K562 (cell line): ENCODE data around the gene MAP2K3. TPM values are rescaled to one million over a fixed set of nuclear protein-coding genes. Genes with fewer than 3 reads are reported as not detected.

Source experiments
- ATAC-seq: fragments of 200-7000 bp; cut with Tn5 transposase; 3 replicates; pipeline ENCODE4 v1.9.1; 2020; ENCODE audit warnings: moderate library complexity
- Bru-seq: library from RNA; stranded (reverse); fragments of 400-500 nt; gene quantifications from one replicate; lab custom pipeline; 2021; lab: Mats Ljungman, UMichigan
- BruChase-seq, 2 experiments: library from RNA; stranded (reverse); fragments of 400-500 nt; gene quantifications; one replicate each; lab custom pipeline; 2021; lab: Mats Ljungman, UMichigan
- BruUV-seq: library from RNA; stranded (reverse); fragments of 400-500 nt; replicated peaks from 2 replicates; lab custom pipeline; 2021; lab: Mats Ljungman, UMichigan
- CTCF ChIA-PET: fragments of 300-600 bp; formaldehyde crosslinking; extraction: SDS; loops from one replicate; lab custom pipeline; 2021; ENCODE audit warnings: low intra/inter-chr PET ratio; lab: Yijun Ruan, JAX
- POLR2A ChIA-PET: fragments of 300-600, 350-650 bp; sonication (Branson Sonifier 250); formaldehyde crosslinking; extraction: SDS; loops from one replicate; lab custom pipeline; 2021; ENCODE audit warnings: antibody characterized with exemption, inconsistent platforms; lab: Yijun Ruan, JAX
- DNase-seq, 4 experiments: peaks; one replicate each; pipeline versions ENCODE4 v3.0.0 to v3.0.0-alpha.2; 2011 to 2018; ENCODE audit warnings: low spot score in 3 of 4, mixed read lengths in 3 of 4; ENCODE audit errors: extremely low read depth in 1 of 4
- FAIRE-seq: peaks from 2 replicates; lab custom pipeline; 2011; peaks lifted over from hg19 to GRCh38; lab: Jason Lieb, UNC
- H2AFZ ChIP-seq: 2 replicates; pipeline ENCODE4 v1.6.0; 2011; ENCODE audit warnings: low read depth, low read length, control low read depth, inconsistent platforms
- H3K27ac ChIP-seq: fragments of 200-600 bp; 3 replicates; pipeline ENCODE4 v1.8.0; 2011; ENCODE audit warnings: low read depth, mild to moderate bottlenecking, control low read depth, inconsistent platforms, low read length, moderate library complexity, mixed read lengths; ENCODE audit errors: extremely low read depth
- H3K27me3 ChIP-seq, 2 experiments: fragments of 300-600 bp in 1 of 2; 2 replicates in 1 of 2; 3 replicates in 1 of 2; pipeline versions ENCODE4 v1.6.0 to v1.8.0; 2011; ENCODE audit warnings: inconsistent platforms in 2 of 2, low read length in 2 of 2, mild to moderate bottlenecking in 1 of 2, mixed read lengths in 1 of 2, moderate library complexity in 1 of 2; ENCODE audit not compliant: control insufficient read depth in 2 of 2, insufficient read depth in 2 of 2
- H3K36me3 ChIP-seq: fragments of 300-600 bp; 3 replicates; pipeline ENCODE4 v1.8.0; 2011; ENCODE audit warnings: mild to moderate bottlenecking, low read length, inconsistent platforms; ENCODE audit not compliant: control insufficient read depth, insufficient read depth
- H3K4me1 ChIP-seq, 2 experiments: fragments of 200-600 bp in 1 of 2; replicated peaks in 1 of 2; 2 replicates in 1 of 2; 3 replicates in 1 of 2; pipeline versions ENCODE4 v1.5.1 to v1.8.0; 2011; ENCODE audit warnings: inconsistent platforms in 2 of 2, low read length in 2 of 2, mild to moderate bottlenecking in 1 of 2, mixed read lengths in 1 of 2, moderate library complexity in 1 of 2; ENCODE audit not compliant: control insufficient read depth in 2 of 2, insufficient read depth in 2 of 2
- H3K4me2 ChIP-seq: 2 replicates; pipeline ENCODE4 v1.6.1; 2011; ENCODE audit warnings: low read length, control low read depth, inconsistent platforms, mixed read lengths; ENCODE audit not compliant: insufficient read depth
- H3K4me3 ChIP-seq: fragments of 200-600 bp; sonication (generic), shearing (Covaris generic); 2 replicates; pipeline ENCODE4 v1.5.1; 2016; ENCODE audit warnings: control low read depth, inconsistent platforms
- H3K79me2 ChIP-seq: fragments of 200-600 bp; 3 replicates; pipeline ENCODE4 v1.8.0; 2011; ENCODE audit warnings: low read length, inconsistent platforms; ENCODE audit not compliant: control insufficient read depth, insufficient read depth
- H3K9ac ChIP-seq, 2 experiments: 2 replicates each; pipeline versions ENCODE4 v1.6.0 to v1.6.1; 2011; ENCODE audit warnings: low read depth in 2 of 2, low read length in 2 of 2, control low read depth in 1 of 2, inconsistent platforms in 1 of 2, mild to moderate bottlenecking in 1 of 2, mixed read lengths in 1 of 2; ENCODE audit not compliant: insufficient read depth in 1 of 2
- H3K9me1 ChIP-seq: one replicate; pipeline ENCODE4 v1.6.0; 2011; ENCODE audit warnings: inconsistent platforms, mild to moderate bottlenecking, low read length, moderate library complexity; ENCODE audit not compliant: control insufficient read depth, insufficient read depth
- H3K9me3 ChIP-seq: replicated peaks from 2 replicates; pipeline ENCODE4 v1.5.1; 2011; ENCODE audit warnings: low read depth, low read length, inconsistent platforms; ENCODE audit not compliant: control insufficient read depth, insufficient read depth
- H4K20me1 ChIP-seq: replicated peaks from 2 replicates; pipeline ENCODE4 v1.6.1; 2011; ENCODE audit warnings: low read length, inconsistent platforms, mixed read lengths; ENCODE audit not compliant: control insufficient read depth, insufficient read depth
- CBX2 ChIP-seq: fragments of 200-600 bp; sonication (generic); IDR thresholded peaks from one replicate; pipeline ENCODE4 v1.6.1; 2012; ENCODE audit warnings: mild to moderate bottlenecking, low read length, inconsistent platforms; ENCODE audit not compliant: insufficient read depth, poor library complexity, severe bottlenecking
- FOXA3 ChIP-seq, 2 experiments: fragments of 450-650 bp in 1 of 2; sonication (generic) in 1 of 2; formaldehyde crosslinking; IDR thresholded peaks in 1 of 2; conservative IDR thresholded peaks in 1 of 2; 2 replicates each; pipeline versions ENCODE4 v1.4.0 to v1.8.0; 2020 to 2022; ENCODE audit warnings: mild to moderate bottlenecking in 2 of 2, missing genetic modification reagents in 1 of 2
- FOXM1 ChIP-seq, 2 experiments: fragments of 450-650 bp in 1 of 2; sonication (generic) in 1 of 2; formaldehyde crosslinking in 1 of 2; IDR thresholded peaks; 2 replicates each; pipeline versions ENCODE4 v1.6.1 to v1.9.0; 2017 to 2022; ENCODE audit warnings: low read depth in 2 of 2, mild to moderate bottlenecking in 2 of 2, missing genetic modification reagents in 1 of 2, moderate library complexity in 1 of 2
- HLTF ChIP-seq: fragments of 450-650 bp; IDR thresholded peaks from 2 replicates; pipeline ENCODE4 v1.6.1; 2016
- ZNF699 ChIP-seq: fragments of 250-450 bp; sonication (Bioruptor Pico); IDR thresholded peaks from 2 replicates; pipeline ENCODE4 v1.8.0; 2021; ENCODE audit warnings: mild to moderate bottlenecking, moderate library complexity; ENCODE audit not compliant: insufficient replicate concordance
- WGBS: fragments of 100-300 bp; shearing (Covaris generic); methylation state at CpG from one replicate; pipeline ENCODE4 v1.1.6; 2016; ENCODE audit warnings: low coverage, mixed read lengths; ENCODE audit not compliant: insufficient coverage; ENCODE audit errors: missing lambda C conversion rate; 5-methylcytosine and 5-hydroxymethylcytosine counted together
- in situ Hi-C: fragments of 300-500 bp; cut with MboI; formaldehyde crosslinking; loops from 4 replicates; pipeline ENCODE4 v1.15.0; 2018; ENCODE audit warnings: inconsistent platforms, mixed read lengths
- intact Hi-C: fragments of 100-400 bp; cut with micrococcal nuclease; formaldehyde crosslinking; loops from 2 replicates; pipeline ENCODE4 v1.14.2; 2022
- long read RNA-seq, 3 experiments: library from polyadenylated mRNA in 2 of 3; library from RNA in 1 of 3; unstranded in 2 of 3; stranded (forward) in 1 of 3; transcript quantifications; one replicate each; pipeline ENCODE4 v2.0.0, GENCODE V29; 2019 to 2022
- polyA minus RNA-seq, 3 experiments: library from RNA; depleted of rRNA, polyadenylated mRNA; stranded (reverse); fragments of >200 nt; gene quantifications; 2 replicates each; pipeline ENCODE4 v1.2.3, GENCODE V29; 2011
- polyA plus RNA-seq, 8 experiments: library from polyadenylated mRNA; depleted of rRNA in 4 of 8; stranded (reverse) in 5 of 8; unstranded in 3 of 8; fragments of >200 nt; fragmentation: Nextera tagmentation in 2 of 8; fragmentation: Illumina TruSeq in 1 of 8; extraction: Ambion mirVana in 2 of 8; extraction: Trizol in 1 of 8; gene quantifications; 2 replicates each; pipeline versions ENCODE4 v1.2.1 to v1.2.3, GENCODE V29; 2011 to 2014; ENCODE audit warnings: inconsistent platforms in 1 of 8, missing spikeins in 1 of 8
- total RNA-seq, 7 experiments: library from RNA; depleted of rRNA in 6 of 7; stranded (reverse); fragments of >200 nt in 6 of 7; fragmentation: Illumina TruSeq in 2 of 7; extraction: Trizol in 2 of 7; gene quantifications; 2 replicates each; pipeline versions ENCODE4 v1.2.1 to v1.2.3, GENCODE V29; 2011 to 2021; ENCODE audit warnings: low replicate concordance in 1 of 7
- TF ChIP-seq, protein P1 (sequence below), 2 experiments: fragments of 450-650 bp in 1 of 2; IDR thresholded peaks; 2 replicates each; pipeline ENCODE4 v1.6.1; 2011 to 2017; ENCODE audit warnings: low read depth in 2 of 2, antibody characterized with exemption in 1 of 2, borderline replicate concordance in 1 of 2, low read length in 1 of 2, mild to moderate bottlenecking in 1 of 2, mixed read lengths in 1 of 2; ENCODE audit not compliant: control insufficient read depth in 1 of 2

The MAP2K3 gene
- total RNA-seq (2011; cell fraction: chromatin; rRNA removed; ENCODE audit: low replicate concordance): 5.2 and 14.1 TPM in 2 replicates
- total RNA-seq (2011; cell fraction: nucleolus; rRNA removed): 6.8 and 9.3 TPM in 2 replicates
- 7.1 and 7.6 TPM in 2 replicates for total RNA-seq (2011; cell fraction: nucleoplasm; rRNA removed)
- 4.4 and 5.9 TPM in 2 replicates for total RNA-seq (2014; rRNA removed)
- total RNA-seq (2014; rRNA removed; fragmentation: Illumina TruSeq; extraction: Trizol): 2.2 and 2.5 TPM in 2 replicates
- 3.5 TPM in 2 replicates for total RNA-seq (2015; rRNA removed; fragmentation: Illumina TruSeq; extraction: Trizol)
- 14.8 and 16.1 TPM in 2 replicates for total RNA-seq (2021)
- 2.8 and 3.5 TPM in 2 replicates for polyA plus RNA-seq (2011; rRNA removed)
- 5.0 and 6.2 TPM in 2 replicates for polyA plus RNA-seq (2011; cell fraction: cytosol; rRNA removed)
- 5.1 and 5.9 TPM in 2 replicates for polyA plus RNA-seq (2011; cell fraction: nucleus; rRNA removed)
- 7.0 and 8.3 TPM in 2 replicates for polyA plus RNA-seq (2012)
- polyA plus RNA-seq (2014; fragmentation: Illumina TruSeq; extraction: Trizol): 10.3 and 12.5 TPM in 2 replicates
- polyA plus RNA-seq (2014; fragmentation: Nextera tagmentation; extraction: Ambion mirVana): under 1 TPM; 0.18 to 0.38 TPM
- polyA plus RNA-seq (2014; rRNA removed): 8.0 and 8.8 TPM in 2 replicates
- 1.0 and 2.2 TPM in 2 replicates for polyA minus RNA-seq (2011; rRNA and poly(A)+ RNA removed)
- polyA minus RNA-seq (2011; cell fraction: cytosol; rRNA and poly(A)+ RNA removed): 4.1 and 5.6 TPM in 2 replicates
- 2.8 and 3.0 TPM in 2 replicates for polyA minus RNA-seq (2011; cell fraction: nucleus; rRNA and poly(A)+ RNA removed)
- percentile 60 among the genes with signal in this experiment for Bru-seq, nascent RNA
- BruChase-seq, experiment 1, labeled RNA remaining after a 2-hour chase: percentile 56 among the genes with signal in this experiment
- percentile 59 among the genes with signal in this experiment for BruChase-seq, experiment 2, labeled RNA remaining after a 6-hour chase
- long read RNA-seq, experiment 1, transcript MAP2K3-202 (12 exons, 2,303 nt): major isoform, 16 of 29 reads
- long read RNA-seq, experiment 1, partial matches to known transcripts: 2 of 29 reads
- long read RNA-seq, experiment 1, other reads (novel, unspliced or antisense): 8 of 29 reads
- long read RNA-seq, experiment 2, transcript MAP2K3-202 (12 exons, 2,303 nt): major isoform, 9 of 23 reads
- long read RNA-seq, experiment 2, partial matches to known transcripts: 2 of 23 reads
- long read RNA-seq, experiment 2, other reads (novel, unspliced or antisense): 11 of 23 reads
- long read RNA-seq, experiment 3, partial matches to known transcripts: 0 of 2 reads
- long read RNA-seq, experiment 3, other reads (novel, unspliced or antisense): 0 of 2 reads

DNA sequence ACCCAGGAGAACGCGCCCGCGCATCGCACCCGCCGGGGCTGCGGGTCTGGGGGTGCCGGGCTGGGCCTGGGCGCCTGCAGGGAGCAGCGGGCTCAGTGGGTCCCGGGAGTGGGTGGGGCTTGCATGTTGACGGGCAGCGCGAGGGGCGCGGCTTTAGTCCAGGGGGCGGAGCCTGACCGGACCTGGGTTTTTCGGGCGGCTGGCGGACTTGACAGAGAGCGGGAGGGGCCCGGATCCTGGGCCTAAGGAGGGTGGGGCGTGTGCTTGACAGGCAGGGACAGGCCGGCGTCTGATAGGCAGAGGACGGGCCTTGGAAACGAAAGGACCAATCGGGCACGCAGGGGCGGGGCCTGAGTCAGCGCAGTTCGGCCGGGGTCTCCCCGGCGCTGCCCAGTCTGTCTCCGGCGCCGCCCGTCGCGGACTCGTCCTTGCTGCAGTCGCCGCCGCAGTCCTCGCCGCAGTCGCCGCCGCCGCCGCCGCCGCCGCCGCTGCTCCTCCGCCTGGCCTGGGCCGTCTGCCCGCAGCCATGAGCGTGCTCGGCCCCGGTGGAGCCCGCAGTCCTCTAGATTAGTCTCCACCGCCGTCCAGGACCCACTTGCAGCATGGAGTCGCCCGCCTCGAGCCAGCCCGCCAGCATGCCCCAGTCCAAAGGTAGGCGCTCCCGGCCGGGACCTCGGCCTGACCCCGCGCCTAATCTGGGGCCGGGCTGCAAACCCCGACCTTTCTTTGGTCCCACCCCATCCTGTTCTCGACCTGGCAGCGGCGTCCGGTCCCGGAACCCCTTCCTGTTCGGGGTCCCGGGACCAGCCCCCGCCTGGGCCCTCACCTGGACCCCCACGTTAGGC lies at the start of gene MAP2K3:
Gene MAP2K3, plus strand, starts transcription at position 393 of the 845 bp plus-strand sequence. Its CDS starts 210 bp downstream, at position 603.
- Histone ChIP-seq H3K36me3 (no peaks in the 10 kb centered on the region), H4K20me1 (no peaks in the 10 kb centered on the region; the same call in 1 of the 2 replicates), H3K4me3 (peak within 1 kb of the TSS; percentile 68), H3K27me3 (no peaks in the 10 kb centered on the region), H3K9me1 (no peaks in the 10 kb centered on the region), H3K9me3 (no peaks in the 10 kb centered on the region), H3K4me2 (peak within 1 kb of the TSS; percentile 69), H3K79me2 (peaks cover 41% of the 10 kb centered on the region), H2AFZ (peak within 1 kb of the TSS; percentile 77), H3K4me1 (peaks cover 14 to 58% of the 10 kb centered on the region in 2 experiments; a peak in 4 of 5 replicates), H3K27ac (peak within 1 kb of the TSS; percentile 57; the same call in 1 of the 3 replicates), H3K9ac (peak within 1 kb of the TSS; percentile 50 to 90)
- peak; percentile 84 for FAIRE-seq
- intact Hi-C loops (loop anchor here (5.0 kb wide), 1 partner anchor 168 kb away; no protein-coding TSS in a partner anchor), in situ Hi-C loops (loop anchor here (25.0 kb wide), 1 partner anchor 778 kb away; no protein-coding TSS in a partner anchor)
- BruUV-seq: no TSS peak
- CTCF ChIA-PET: no interaction called here
- WGBS: under 1% methylated on average over 28 of the region's 88 CpGs
- DNase-seq: peak; percentile 93 to 97 (median 96)
- POLR2A ChIA-PET: interaction anchor here (1.2 kb wide), 1 partner anchor 9 kb away, joined by 3 read pairs; no protein-coding TSS in a partner anchor
- ATAC-seq: peak; percentile 96
- TF ChIP-seq HLTF: no peak
- TF ChIP-seq, protein P1, sequence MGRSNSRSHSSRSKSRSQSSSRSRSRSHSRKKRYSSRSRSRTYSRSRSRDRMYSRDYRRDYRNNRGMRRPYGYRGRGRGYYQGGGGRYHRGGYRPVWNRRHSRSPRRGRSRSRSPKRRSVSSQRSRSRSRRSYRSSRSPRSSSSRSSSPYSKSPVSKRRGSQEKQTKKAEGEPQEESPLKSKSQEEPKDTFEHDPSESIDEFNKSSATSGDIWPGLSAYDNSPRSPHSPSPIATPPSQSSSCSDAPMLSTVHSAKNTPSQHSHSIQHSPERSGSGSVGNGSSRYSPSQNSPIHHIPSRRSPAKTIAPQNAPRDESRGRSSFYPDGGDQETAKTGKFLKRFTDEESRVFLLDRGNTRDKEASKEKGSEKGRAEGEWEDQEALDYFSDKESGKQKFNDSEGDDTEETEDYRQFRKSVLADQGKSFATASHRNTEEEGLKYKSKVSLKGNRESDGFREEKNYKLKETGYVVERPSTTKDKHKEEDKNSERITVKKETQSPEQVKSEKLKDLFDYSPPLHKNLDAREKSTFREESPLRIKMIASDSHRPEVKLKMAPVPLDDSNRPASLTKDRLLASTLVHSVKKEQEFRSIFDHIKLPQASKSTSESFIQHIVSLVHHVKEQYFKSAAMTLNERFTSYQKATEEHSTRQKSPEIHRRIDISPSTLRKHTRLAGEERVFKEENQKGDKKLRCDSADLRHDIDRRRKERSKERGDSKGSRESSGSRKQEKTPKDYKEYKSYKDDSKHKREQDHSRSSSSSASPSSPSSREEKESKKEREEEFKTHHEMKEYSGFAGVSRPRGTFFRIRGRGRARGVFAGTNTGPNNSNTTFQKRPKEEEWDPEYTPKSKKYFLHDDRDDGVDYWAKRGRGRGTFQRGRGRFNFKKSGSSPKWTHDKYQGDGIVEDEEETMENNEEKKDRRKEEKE (IDR thresholded peaks at IDR 0.05; ENCODE audit: borderline replicate concordance in 1 of 2, control insufficient read depth in 1 of 2, low read depth in 2 of 2, low read length in 1 of 2): no peak
- TF ChIP-seq FOXA3 (CRISPR knock-in tag; conservative IDR thresholded peaks at IDR 0.05 in 1 of 2, IDR thresholded peaks at IDR 0.05 in 1 of 2): 0 out of 4 replicates have a peak, but pooled peaks of 1 of the 2 experiments have one; percentile 21
- no peak for TF ChIP-seq FOXM1 (IDR thresholded peaks at IDR 0.05; ENCODE audit: low read depth)
- no peak for TF ChIP-seq FOXM1 (CRISPR knock-in tag; IDR thresholded peaks at IDR 0.05; ENCODE audit: low read depth)
- TF ChIP-seq ZNF699 (CRISPR knock-in tag): no peak
- TF ChIP-seq CBX2: no peak
